HepG2 (cell line): ENCODE data around the gene YTHDF1. TPM values are rescaled to one million over a fixed set of nuclear protein-coding genes. Genes with fewer than 3 reads are reported as not detected.

Experiments
- ATAC-seq: fragments of 200-7000 bp; cut with Tn5 transposase; 3 replicates; pipeline ENCODE4 v1.9.1; 2020; ENCODE audit warnings: mild to moderate bottlenecking, moderate library complexity
- BruUV-seq: library from RNA; stranded (reverse); fragments of 400-500 nt; replicated peaks from 2 replicates; lab custom pipeline; 2021; lab: Mats Ljungman, UMichigan
- CTCF ChIA-PET: fragments of 300-600 bp; formaldehyde crosslinking; extraction: SDS; loops from one replicate; lab custom pipeline; 2021; ENCODE audit warnings: low total read pairs, inconsistent platforms, low intra/inter-chr PET ratio; lab: Yijun Ruan, JAX
- POLR2A ChIA-PET: fragments of 350-600 bp; sonication (Branson Sonifier 250); formaldehyde crosslinking; loops from one replicate; lab custom pipeline; 2020; ENCODE audit warnings: antibody characterized with exemption, inconsistent platforms; lab: Yijun Ruan, JAX
- DNase-seq: peaks from one replicate; pipeline ENCODE4 v3.0.0-alpha.2; 2015; ENCODE audit warnings: low spot score
- FAIRE-seq: peaks from 3 replicates; lab custom pipeline; 2011; peaks lifted over from hg19 to GRCh38; lab: Jason Lieb, UNC
- H2AFZ ChIP-seq: one replicate; pipeline ENCODE4 v1.6.1; 2011; ENCODE audit warnings: low read length, inconsistent platforms
- H3K27ac ChIP-seq: fragments of 300-600 bp; 3 replicates; pipeline ENCODE4 v1.8.0; 2011; ENCODE audit warnings: mixed run types, mild to moderate bottlenecking, mixed read lengths, low read length, inconsistent platforms; ENCODE audit not compliant: insufficient read depth; ENCODE audit errors: extremely low read length
- H3K27me3 ChIP-seq, 2 experiments: fragments of 200-600 bp in 1 of 2; 2 replicates in 1 of 2; 3 replicates in 1 of 2; pipeline versions ENCODE4 v1.6.0 to v1.8.0; 2011; ENCODE audit warnings: low read length in 2 of 2, mild to moderate bottlenecking in 2 of 2, moderate library complexity in 2 of 2, inconsistent platforms in 1 of 2; ENCODE audit not compliant: insufficient read depth in 2 of 2, control insufficient read depth in 1 of 2
- H3K36me3 ChIP-seq, 2 experiments: fragments of 200-600 bp in 1 of 2; replicated peaks in 1 of 2; 2 replicates in 1 of 2; 3 replicates in 1 of 2; pipeline versions ENCODE4 v1.5.1 to v1.8.0; 2011; ENCODE audit warnings: low read length in 2 of 2, inconsistent platforms in 1 of 2; ENCODE audit not compliant: insufficient read depth in 2 of 2, control insufficient read depth in 1 of 2
- H3K4me1 ChIP-seq: 2 replicates; pipeline ENCODE4 v1.5.1; 2012; ENCODE audit warnings: low read length, inconsistent platforms; ENCODE audit not compliant: insufficient read depth
- H3K4me2 ChIP-seq: 2 replicates; pipeline ENCODE4 v1.6.0; 2011; ENCODE audit warnings: low read depth, low read length, inconsistent platforms
- H3K4me3 ChIP-seq, 3 experiments: fragments of 200-600 bp in 1 of 3; sonication (generic), shearing (Covaris generic) in 1 of 3; replicated peaks in 1 of 3; 2 replicates each; pipeline ENCODE4 v1.5.1; 2011 to 2016; ENCODE audit warnings: low read length in 3 of 3, inconsistent platforms in 2 of 3, low read depth in 2 of 3, mild to moderate bottlenecking in 2 of 3, control low read depth in 1 of 3, mixed read lengths in 1 of 3; ENCODE audit not compliant: insufficient read depth in 1 of 3
- H3K79me2 ChIP-seq: one replicate; pipeline ENCODE4 v1.6.1; 2011; ENCODE audit warnings: low read length, inconsistent platforms; ENCODE audit not compliant: insufficient read depth
- H3K9ac ChIP-seq: 2 replicates; pipeline ENCODE4 v1.6.0; 2011; ENCODE audit warnings: mild to moderate bottlenecking, low read depth, low read length, inconsistent platforms; ENCODE audit not compliant: insufficient read depth
- H3K9me3 ChIP-seq: 2 replicates; pipeline ENCODE4 v1.5.1; 2012; ENCODE audit warnings: mild to moderate bottlenecking, low read length
- H4K20me1 ChIP-seq: 2 replicates; pipeline ENCODE4 v1.6.0; 2011; ENCODE audit warnings: inconsistent platforms, mild to moderate bottlenecking, low read length, moderate library complexity; ENCODE audit not compliant: insufficient read depth
- FOSL2 ChIP-seq: sonication (generic); formaldehyde crosslinking; IDR thresholded peaks from 2 replicates; pipeline ENCODE4 v1.4.0; 2020; ENCODE audit warnings: missing genetic modification reagents
- FOXA1 ChIP-seq, 2 experiments: fragments of 450-650 bp in 1 of 2; sonication (generic) in 1 of 2; formaldehyde crosslinking in 1 of 2; IDR thresholded peaks; 2 replicates each; pipeline versions ENCODE4 v1.4.0 to v1.6.1; 2016 to 2020; ENCODE audit warnings: missing genetic modification reagents in 1 of 2
- PHF20 ChIP-seq: sonication (generic); formaldehyde crosslinking; IDR thresholded peaks from 2 replicates; pipeline ENCODE4 v1.5.0; 2020; ENCODE audit warnings: mild to moderate bottlenecking, missing genetic modification reagents
- SKI ChIP-seq: fragments of 450-650 bp; IDR thresholded peaks from one replicate; pipeline ENCODE4 v1.6.1; 2018; ENCODE audit warnings: mild to moderate bottlenecking; ENCODE audit not compliant: partially characterized antibody
- SKIL ChIP-seq: sonication (generic); formaldehyde crosslinking; IDR thresholded peaks from 2 replicates; pipeline ENCODE4 v1.8.0; 2022; ENCODE audit warnings: missing genetic modification reagents, mild to moderate bottlenecking, moderate library complexity, borderline replicate concordance
- THRA ChIP-seq: sonication (generic); formaldehyde crosslinking; IDR thresholded peaks from 2 replicates; pipeline ENCODE4 v1.4.0; 2020; ENCODE audit warnings: missing genetic modification reagents, borderline replicate concordance
- ZFX ChIP-seq: sonication (generic); formaldehyde crosslinking; IDR thresholded peaks from 2 replicates; pipeline ENCODE4 v1.4.0; 2020; ENCODE audit warnings: mild to moderate bottlenecking, low read depth, missing genetic modification reagents, moderate library complexity
- WGBS: methylation state at CpG from one replicate; pipeline ENCODE4 v1.1.6; 2017; ENCODE audit warnings: low lambda C conversion rate; 5-methylcytosine and 5-hydroxymethylcytosine counted together
- in situ Hi-C: cut with HindIII; loops from 2 replicates; pipeline ENCODE4 v1.10.0; 2017; ENCODE audit warnings: low pct_unique_long_range_greater_than_20kb; ENCODE audit not compliant: extremely low pct_ligation_motif_present
- intact Hi-C: fragments of 100-400 bp; cut with micrococcal nuclease; formaldehyde crosslinking; loops from one replicate; pipeline ENCODE4 v1.10.0; 2022; ENCODE audit not compliant: unreplicated experiment
- polyA plus RNA-seq, 8 experiments: library from polyadenylated mRNA; depleted of rRNA in 3 of 8; stranded (reverse) in 7 of 8; unstranded in 1 of 8; fragments of >200 nt; fragmentation: Illumina TruSeq in 4 of 8; extraction: Trizol in 4 of 8; gene quantifications; 2 replicates each; pipeline versions ENCODE4 v1.2.1 to v1.2.3, GENCODE V29; 2011 to 2016; ENCODE audit warnings: low read depth in 4 of 8, missing spikeins in 1 of 8, mixed read lengths in 1 of 8; ENCODE audit not compliant: insufficient read depth in 1 of 8
- total RNA-seq, 5 experiments: library from RNA; depleted of rRNA; stranded (reverse); fragments of >200 nt; fragmentation: Illumina TruSeq; extraction: Trizol; gene quantifications; 2 replicates each; pipeline ENCODE4 v1.2.3, GENCODE V29; 2016; ENCODE audit warnings: low read depth in 1 of 5

YTHDF1 gene
- total and polyA plus RNA-seq, 2 of the 13 experiments (the other 11 are each of a cell fraction or from before 2014, with no cell fraction given): 34.5 to 37.7 TPM

- H3K36me3 ChIP-seq: peaks cover 45 to 71% of the 10 kb centered on the region in 2 experiments
- no peak overlapping the region for H3K27ac ChIP-seq
- no peak for ATAC-seq
- H3K4me2 ChIP-seq: peak overlapping the region; percentile 33
- H4K20me1 ChIP-seq: peaks cover 72% of the 10 kb centered on the region
- no peak overlapping the region for H3K4me3 ChIP-seq
- in situ Hi-C loops: no loop called here
- BruUV-seq: no TSS peak
- H3K9ac ChIP-seq: peak overlapping the region; percentile 4; the same call in 1 of the 2 replicates
- intact Hi-C loops: no loop called here
- TF ChIP-seq PHF20 (CRISPR knock-in tag): 0 out of 2 replicates have a peak, but pooled peaks have one; percentile 0
- no peak for TF ChIP-seq FOXA1 (IDR thresholded peaks at IDR 0.05)
- TF ChIP-seq FOXA1 (CRISPR knock-in tag; IDR thresholded peaks at IDR 0.05): peak; percentile 31; the same call in 1 of the 2 replicates
- TF ChIP-seq SKI: no peak
- no peak for TF ChIP-seq ZFX (CRISPR knock-in tag)
- TF ChIP-seq, all 625 proteins: peak for 2
- WGBS: 90% methylated on average over 5 of the region's 5 CpGs
- Histone ChIP-seq H3K9me3 (no peaks in the 10 kb centered on the region), H3K79me2 (peaks cover 77% of the 10 kb centered on the region), H2AFZ (no peak overlapping the region), H3K27me3 (no peaks in the 10 kb centered on the region; a peak in 1 of 5 replicates), H3K4me1 (peaks cover 71% of the 10 kb centered on the region)
- ChIA-PET POLR2A (no interaction called here), CTCF (no interaction called here)
- no peak for FAIRE-seq
- no peak for DNase-seq
Observed at GRCh38 chr20:63212393-63212730, 3.6 kb downstream of the YTHDF1 start.

GRCh38 chr20:63210011-63210605 is 5.8 kb downstream of the YTHDF1 start:
- 94% methylated on average over 11 of the region's 11 CpGs for WGBS
- H3K27me3 ChIP-seq: no peaks in the 10 kb centered on the region; a peak in 1 of 5 replicates
- H3K9me3 ChIP-seq: no peaks in the 10 kb centered on the region
- peaks cover 58% of the 10 kb centered on the region for H3K4me1 ChIP-seq
- TF ChIP-seq THRA (CRISPR knock-in tag) (no peak), SKIL (CRISPR knock-in tag) (no peak), FOSL2 (0 out of 2 replicates have a peak, but pooled peaks have one; percentile 0)
- ATAC-seq (no peak), DNase-seq (no peak), FAIRE-seq (no peak)
- intact Hi-C loops (no loop called here), in situ Hi-C loops (no loop called here)
- peaks cover 85% of the 10 kb centered on the region for H4K20me1 ChIP-seq
- H3K27ac ChIP-seq: no peak overlapping the region
- H3K36me3 ChIP-seq: peaks cover 58 to 88% of the 10 kb centered on the region in 2 experiments
- peaks cover 89% of the 10 kb centered on the region for H3K79me2 ChIP-seq
- no TSS peak for BruUV-seq
- no peak overlapping the region for H2AFZ ChIP-seq
- no peak overlapping the region for H3K9ac ChIP-seq
- ChIA-PET CTCF (no interaction called here), POLR2A (no interaction called here)
- H3K4me2 ChIP-seq: no peak overlapping the region
- no peak overlapping the region for H3K4me3 ChIP-seq
